ENCODE data around the gene LRRTM2.
"Not testable (repeated sequence)": the region's sequence is repeated elsewhere in the genome, so short reads cannot be mapped to it uniquely, and the experiment has no call there.

LRRTM2 gene

GRCh38 chr5:138874771-138875551, at the start of gene LRRTM2:
Gene LRRTM2 (minus strand): TSS chr5:138875335. CDS start chr5:138874911, 424 bp downstream.
- no peak for FAIRE-seq

DNA sequence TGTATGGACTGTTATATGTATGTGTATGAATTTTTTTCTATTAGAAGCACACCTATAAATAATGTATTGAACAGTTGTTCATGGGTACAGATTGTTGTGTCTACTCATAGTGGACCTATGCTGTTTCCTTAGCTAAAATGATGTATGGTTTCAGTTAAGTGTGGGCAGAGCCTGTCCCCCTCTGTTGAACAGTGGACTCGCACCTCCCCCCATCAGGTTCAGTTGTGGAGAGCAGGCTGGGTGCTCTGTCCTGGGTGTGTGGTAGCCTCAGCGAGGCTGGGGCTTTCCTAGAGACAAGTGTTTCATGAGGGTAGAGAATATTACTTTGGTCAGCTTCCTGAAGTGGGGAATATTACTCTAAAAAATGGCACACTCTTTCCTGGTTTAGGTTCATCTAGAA, 47.4 kb upstream of the LRRTM2 start:
- FAIRE-seq, result no peak

DNA sequence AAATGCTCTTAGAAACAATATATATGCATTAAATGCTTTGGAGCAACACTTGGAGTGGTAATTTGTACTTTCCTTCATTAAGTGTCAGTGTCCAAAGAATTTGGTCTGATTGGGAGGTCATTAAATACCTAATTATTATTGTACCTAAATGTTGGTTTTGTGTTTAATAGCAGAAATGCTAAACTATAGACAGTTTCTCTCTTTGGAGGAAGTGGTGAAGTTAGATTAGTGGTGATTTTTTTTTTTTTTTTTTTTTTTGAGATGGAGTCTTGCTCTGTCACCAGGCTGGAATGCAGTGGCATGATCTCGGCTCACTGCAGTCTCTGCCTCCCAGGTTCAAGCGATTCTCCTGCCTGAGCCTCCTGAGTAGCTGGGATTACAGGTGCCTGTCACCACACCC, 46.2 kb upstream of the LRRTM2 start:
- FAIRE-seq, result not testable (repeated sequence)

DNA sequence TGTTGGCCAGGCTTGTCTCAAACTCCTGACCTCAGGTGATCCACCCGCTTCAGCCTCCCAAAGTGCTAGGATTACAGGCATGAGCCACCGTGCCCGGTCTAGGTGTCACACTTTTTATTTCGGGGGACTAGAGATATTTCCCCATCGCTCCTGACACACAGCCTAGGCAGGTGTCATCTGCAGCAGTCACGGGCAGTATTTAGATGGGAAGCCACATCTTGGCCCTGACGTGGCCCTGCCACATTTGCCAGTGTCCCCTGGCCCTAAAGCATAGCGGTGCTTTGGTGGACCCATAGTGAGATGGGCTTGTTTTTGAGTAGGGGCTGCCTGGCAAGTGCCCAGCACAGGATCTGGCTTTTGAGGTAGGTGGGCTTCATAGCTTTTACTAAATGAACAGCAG, 45.0 kb upstream of the LRRTM2 start:
- no peak for FAIRE-seq

DNA sequence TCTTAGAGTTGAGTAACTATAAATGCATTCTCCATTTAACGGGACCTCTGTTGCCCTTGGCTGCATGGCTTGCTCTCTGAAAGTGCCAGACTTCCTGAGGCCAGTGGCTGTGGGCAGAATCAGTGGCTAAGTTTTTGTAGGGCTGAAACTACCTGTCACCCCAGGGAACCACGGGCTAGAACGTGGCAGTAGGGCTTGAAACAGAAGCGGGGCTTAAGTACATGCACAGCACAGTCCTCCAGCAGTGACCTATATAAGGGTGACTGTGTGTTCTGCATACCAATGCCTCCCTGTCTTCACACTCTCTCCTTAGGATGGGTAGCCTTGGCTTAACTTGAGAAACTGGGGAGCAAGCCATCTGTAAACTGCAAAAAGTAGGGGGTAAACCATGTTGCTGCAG, 43.6 kb upstream of the LRRTM2 start:
- no peak for FAIRE-seq

DNA sequence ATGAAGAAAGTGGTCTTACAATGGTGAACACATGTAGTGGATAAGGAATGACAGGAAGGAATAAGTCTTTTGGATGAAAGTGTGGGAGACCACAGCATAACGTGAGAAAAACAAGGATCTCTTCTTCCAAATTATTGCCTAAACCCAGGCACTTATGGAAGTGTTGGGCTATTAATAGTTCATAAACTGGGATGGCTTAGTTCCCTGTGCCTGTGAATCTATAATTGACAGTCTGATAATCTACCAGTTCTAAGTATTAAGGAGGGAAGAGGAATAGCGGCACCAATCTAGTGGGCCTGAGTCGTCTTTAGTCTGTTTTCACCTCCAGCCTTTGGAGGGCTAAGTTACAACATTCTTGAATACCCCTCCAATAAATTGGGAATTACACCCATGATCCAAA, 39.2 kb upstream of the LRRTM2 start:
- no peak for FAIRE-seq

- FAIRE-seq, result no peak
Measured at GRCh38 chr5:138913773-138914172, 38.6 kb upstream of the LRRTM2 start.

GRCh38 chr5:138912093-138912492, 37.0 kb upstream of the LRRTM2 start:
- no peak for FAIRE-seq

DNA sequence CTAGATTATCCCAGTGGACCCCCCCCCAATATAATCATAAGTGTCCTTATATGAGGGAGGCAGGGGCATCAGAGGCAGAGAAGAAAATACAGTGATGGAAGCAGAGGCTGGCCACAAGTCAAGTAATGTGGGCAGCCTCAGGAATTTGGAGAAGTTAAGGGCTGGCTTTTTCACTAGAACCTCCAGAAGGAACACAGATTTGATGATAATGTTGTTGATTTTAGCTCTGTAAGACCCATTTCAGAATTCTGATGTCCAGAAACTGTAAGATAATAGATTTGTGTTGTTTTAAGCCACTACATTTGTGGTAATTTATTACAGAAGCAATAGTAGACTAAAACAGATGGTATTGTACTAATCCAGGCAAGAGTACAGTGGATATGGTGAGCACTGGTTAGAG, 36.3 kb upstream of the LRRTM2 start:
- FAIRE-seq, result no peak

- no peak for FAIRE-seq
Measured at GRCh38 chr5:138910546-138911185, 35.5 kb upstream of the LRRTM2 start.

DNA sequence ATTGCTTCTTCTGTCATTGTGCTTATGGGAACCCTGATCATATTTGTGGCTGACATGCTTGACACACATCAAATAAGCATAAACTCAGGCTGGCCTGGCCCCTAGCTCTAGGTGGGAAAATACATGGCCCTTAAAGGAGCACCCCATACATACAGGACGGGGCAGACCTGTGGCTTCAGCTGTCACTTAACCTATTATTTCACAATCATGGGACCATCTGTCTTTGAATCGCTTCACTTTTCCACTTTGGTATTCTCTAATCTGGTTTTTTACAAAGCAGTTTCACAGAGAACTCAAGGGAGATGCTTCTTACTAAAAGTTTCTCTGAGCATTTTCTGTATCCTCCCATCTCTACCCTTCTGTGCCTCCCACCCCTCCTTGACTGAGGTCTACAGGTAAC, 34.6 kb upstream of the LRRTM2 start:
- no peak for FAIRE-seq

GRCh38 chr5:138905541-138905940, 30.4 kb upstream of the LRRTM2 start:
- no peak for FAIRE-seq

DNA sequence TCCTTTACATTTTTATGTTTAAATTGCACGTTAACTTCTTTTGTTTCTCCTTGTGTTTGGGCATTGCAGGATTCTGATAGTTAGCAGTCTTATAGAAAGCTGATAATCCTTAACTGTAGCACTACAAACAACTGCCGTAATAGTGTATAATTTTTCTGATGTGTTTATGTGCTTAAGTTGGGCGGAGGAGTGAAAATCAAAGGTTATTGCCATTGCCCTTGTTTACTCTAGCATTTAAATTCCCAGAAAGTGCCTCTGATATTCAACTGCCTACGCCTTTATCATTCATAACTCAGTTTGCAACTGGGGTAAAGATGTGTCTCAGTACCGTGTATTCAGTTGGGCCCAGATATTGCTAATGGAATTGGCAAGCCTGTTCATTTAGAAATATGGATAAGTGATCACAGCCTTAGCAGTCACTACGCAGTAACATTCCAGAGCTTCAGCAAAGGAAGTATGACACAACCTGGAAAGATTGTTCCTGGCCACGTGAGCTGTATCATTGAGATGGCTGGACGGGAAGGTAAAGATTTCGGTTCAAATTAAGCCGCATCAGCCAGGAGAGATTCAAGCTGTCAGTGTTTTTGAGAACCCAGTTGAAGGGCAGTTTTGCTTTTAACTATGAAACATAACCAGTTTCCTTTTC, 28.1 kb upstream of the LRRTM2 start:
- no peak for FAIRE-seq

DNA sequence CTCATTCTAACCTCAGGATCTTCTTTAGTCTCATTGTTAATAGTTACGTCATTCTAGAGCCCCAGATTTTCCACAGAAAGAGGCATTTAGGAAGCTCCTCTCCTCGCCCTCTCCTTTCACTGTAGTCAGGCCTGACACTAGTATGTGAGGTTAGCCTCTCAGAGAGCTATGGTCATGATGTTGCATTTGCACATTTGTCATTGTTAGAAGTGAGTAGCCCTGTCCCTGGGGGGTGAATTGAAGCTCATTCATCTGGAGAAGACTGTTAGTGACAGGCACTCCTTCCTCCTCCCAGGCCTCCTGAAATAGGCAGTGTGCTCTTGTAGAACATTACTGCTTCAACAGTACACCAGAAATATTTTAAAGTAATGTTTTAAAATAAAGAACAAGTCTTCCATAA, 26.6 kb upstream of the LRRTM2 start:
- FAIRE-seq, result no peak

DNA sequence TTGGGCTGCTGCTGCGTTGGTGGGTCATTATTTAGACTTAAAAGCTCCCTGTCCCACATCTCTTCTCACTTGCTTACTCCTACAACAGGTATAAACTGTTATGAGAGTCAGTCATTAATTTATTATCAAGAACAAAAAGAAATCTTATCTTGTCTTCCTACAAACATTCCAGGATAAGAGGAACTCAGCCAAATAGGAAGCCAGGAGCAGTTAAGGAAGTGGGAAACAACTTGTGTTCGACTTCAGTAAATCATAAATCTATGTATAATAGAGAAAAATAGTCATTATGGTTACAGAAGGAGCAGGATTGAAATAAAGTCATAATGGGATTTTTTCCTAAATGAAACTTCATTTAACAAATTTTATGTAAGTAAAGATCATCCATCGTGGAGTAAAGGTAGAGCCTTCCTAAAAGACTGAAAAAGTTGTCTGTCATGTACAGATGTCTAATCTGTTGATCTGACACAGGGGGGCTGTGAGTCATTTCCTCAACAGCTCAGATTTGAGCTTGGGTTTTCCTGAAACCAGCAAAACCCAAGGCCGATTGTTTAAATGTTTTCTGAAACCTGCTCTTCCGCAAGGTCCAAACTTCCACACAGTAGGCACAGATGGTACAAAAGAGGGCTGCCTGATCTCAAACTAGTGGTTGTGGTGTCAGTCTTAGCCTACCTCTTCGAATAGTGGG, 25.3 kb upstream of the LRRTM2 start:
- no peak for FAIRE-seq

GRCh38 chr5:138898742-138899141, 23.6 kb upstream of the LRRTM2 start:
- FAIRE-seq, result no peak

DNA sequence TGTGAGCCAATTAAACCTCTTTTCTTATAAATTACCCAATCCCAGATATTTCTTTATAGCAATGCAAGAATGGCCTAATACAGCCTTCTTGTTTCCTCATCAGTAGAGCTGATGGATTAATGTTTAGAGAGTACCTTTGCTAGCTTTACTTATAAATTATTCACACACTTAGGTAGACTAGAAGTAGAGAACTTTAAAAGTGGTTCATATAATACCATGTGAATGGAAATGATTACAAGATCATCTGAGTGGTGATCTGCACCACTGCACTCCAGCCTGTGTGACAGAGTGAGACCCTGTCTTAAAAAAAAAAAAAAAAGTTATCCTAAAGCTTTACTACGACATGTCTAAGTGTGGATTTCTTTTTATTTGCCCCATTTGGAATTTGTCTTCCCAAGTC, 23.2 kb upstream of the LRRTM2 start:
- FAIRE-seq, result no peak

- no peak for FAIRE-seq
Measured at GRCh38 chr5:138895918-138896317, 20.8 kb upstream of the LRRTM2 start.

DNA sequence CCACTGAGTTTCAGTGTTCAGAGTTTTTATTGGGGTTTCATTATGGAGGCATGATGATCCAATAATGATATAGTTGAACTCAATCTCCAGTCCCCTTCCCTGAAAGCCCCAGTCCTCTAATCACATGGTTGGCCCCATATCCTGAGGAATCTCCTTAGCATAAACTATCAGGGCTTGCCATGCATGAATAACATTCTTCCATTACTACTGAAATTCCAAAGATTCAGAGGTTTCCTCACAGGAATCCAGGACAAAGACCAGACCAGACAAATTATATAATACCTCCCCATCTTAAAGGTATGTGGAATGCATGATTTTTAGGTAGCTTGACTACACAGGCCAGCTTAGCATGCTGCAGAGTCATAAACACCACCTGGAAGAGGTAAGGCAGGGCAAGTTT, 15.5 kb upstream of the LRRTM2 start:
- FAIRE-seq, result no peak

DNA sequence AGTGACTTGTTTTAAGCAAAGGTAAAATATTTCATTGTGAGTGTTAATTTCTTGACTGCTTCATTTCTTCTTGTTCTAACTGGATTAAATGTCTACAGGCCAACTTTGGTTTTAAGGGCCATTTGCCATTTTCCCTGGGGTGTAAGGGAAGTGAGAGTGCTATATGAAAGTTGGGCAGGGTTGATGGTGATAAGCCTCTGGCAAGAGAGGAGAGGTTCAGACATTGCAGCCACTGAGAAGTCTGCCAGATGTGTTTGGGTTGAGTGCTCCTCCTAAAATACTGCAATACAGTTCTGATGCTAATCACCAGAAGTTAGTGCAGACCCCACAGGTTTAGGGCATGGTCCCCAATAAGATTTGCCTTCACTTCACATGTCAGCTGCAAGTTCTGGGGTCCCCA, 14.9 kb upstream of the LRRTM2 start:
- no peak for FAIRE-seq

GRCh38 chr5:138884554-138884953, 9.4 kb upstream of the LRRTM2 start:
- no peak for FAIRE-seq

GRCh38 chr5:138884094-138884493, 9.0 kb upstream of the LRRTM2 start:
- FAIRE-seq, result no peak

- FAIRE-seq, result no peak
Measured at GRCh38 chr5:138883211-138883610, 8.1 kb upstream of the LRRTM2 start.
